ENCODE measurements around the gene MYO10. TPM values are rescaled to one million over a fixed set of nuclear protein-coding genes. Genes with fewer than 3 reads are reported as not detected.

MYO10 gene
- total RNA-seq, 1 donor from 2014 or later = 80.2 TPM

GRCh38 chr5:16700081-16700480 is 236.0 kb downstream of the MYO10 start:
- Histone ChIP-seq H3K36me3 (ENCODE audit: insufficient read depth, low read length) (peaks cover 50% of the 10 kb centered on the region), H3K9ac (ENCODE audit: low read length) (no peak overlapping the region), H2AFZ (ENCODE audit: low read depth, low read length) (no peak overlapping the region), H3K4me1 (ENCODE audit: insufficient read depth, low read length) (no peaks in the 10 kb centered on the region), H4K20me1 (ENCODE audit: insufficient read depth, low read length) (peaks cover 36% of the 10 kb centered on the region), H3K4me2 (ENCODE audit: low read length) (no peak overlapping the region), H3K4me3 (ENCODE audit: insufficient read depth, low read depth, low read length) (no peak overlapping the region), H3K79me2 (ENCODE audit: insufficient read depth, low read length) (peaks cover 37% of the 10 kb centered on the region), H3K27me3 (ENCODE audit: insufficient read depth, low read length) (no peaks in the 10 kb centered on the region), H3K27ac (ENCODE audit: low read depth, low read length) (no peak overlapping the region), H3K9me3 (ENCODE audit: insufficient read depth, low read depth, low read length) (no peaks in the 10 kb centered on the region)
- FAIRE-seq (no peak), DNase-seq (ENCODE audit: low read depth) (no peak)
- Mint-ChIP-seq H3K27ac (ENCODE audit: unreplicated experiment) (no peak overlapping the region), H3K27me3 (ENCODE audit: low read depth, unreplicated experiment) (no peaks in the 10 kb centered on the region), H3K4me3 (ENCODE audit: unreplicated experiment) (no peak overlapping the region), H3K36me3 (ENCODE audit: low read depth, unreplicated experiment) (peaks cover 24% of the 10 kb centered on the region), H3K4me1 (ENCODE audit: low read depth, unreplicated experiment) (no peaks in the 10 kb centered on the region), H3K9me3 (ENCODE audit: unreplicated experiment) (no peaks in the 10 kb centered on the region)
- TF ChIP-seq EZH2 (IDR thresholded peaks at IDR 0.05; ENCODE audit: insufficient read depth, low read length) (no peak), CTCF (IDR thresholded peaks at IDR 0.05; ENCODE audit: insufficient read depth, low read depth, low read length) (no peak)

- H3K27ac ChIP-seq (ENCODE audit: low read depth, low read length) = no peak overlapping the region
- no peaks in the 10 kb centered on the region for H3K9me3 ChIP-seq (ENCODE audit: insufficient read depth, low read depth, low read length)
- H3K36me3 ChIP-seq (ENCODE audit: insufficient read depth, low read length) = peaks cover 44% of the 10 kb centered on the region
- Mint-ChIP-seq H3K27ac (ENCODE audit: unreplicated experiment) (no peak overlapping the region), H3K27me3 (ENCODE audit: low read depth, unreplicated experiment) (no peaks in the 10 kb centered on the region), H3K4me1 (ENCODE audit: low read depth, unreplicated experiment) (no peaks in the 10 kb centered on the region), H3K4me3 (ENCODE audit: unreplicated experiment) (no peak overlapping the region), H3K9me3 (ENCODE audit: unreplicated experiment) (no peaks in the 10 kb centered on the region), H3K36me3 (ENCODE audit: low read depth, unreplicated experiment) (peaks cover 17% of the 10 kb centered on the region)
- no peak overlapping the region for H3K9ac ChIP-seq (ENCODE audit: low read length)
- peaks cover 63% of the 10 kb centered on the region for H4K20me1 ChIP-seq (ENCODE audit: insufficient read depth, low read length)
- H3K27me3 ChIP-seq (ENCODE audit: insufficient read depth, low read length) = no peaks in the 10 kb centered on the region
- no peak overlapping the region for H3K4me2 ChIP-seq (ENCODE audit: low read length)
- H3K4me1 ChIP-seq (ENCODE audit: insufficient read depth, low read length) = no peaks in the 10 kb centered on the region
- no peak for TF ChIP-seq EZH2 (IDR thresholded peaks at IDR 0.05; ENCODE audit: insufficient read depth, low read length)
- no peak for TF ChIP-seq CTCF (IDR thresholded peaks at IDR 0.05; ENCODE audit: insufficient read depth, low read depth, low read length)
- DNase-seq (ENCODE audit: low read depth) (no peak), FAIRE-seq (no peak)
- peaks cover 54% of the 10 kb centered on the region for H3K79me2 ChIP-seq (ENCODE audit: insufficient read depth, low read length)
- no peak overlapping the region for H2AFZ ChIP-seq (ENCODE audit: low read depth, low read length)
- no peak overlapping the region for H3K4me3 ChIP-seq (ENCODE audit: insufficient read depth, low read depth, low read length)
These were observed 240.3 kb downstream of the MYO10 start for GRCh38 chr5:16695779-16696178.

- Histone ChIP-seq H3K79me2 (ENCODE audit: insufficient read depth, low read length) (peaks cover 55% of the 10 kb centered on the region), H3K4me1 (ENCODE audit: insufficient read depth, low read length) (no peaks in the 10 kb centered on the region), H3K36me3 (ENCODE audit: insufficient read depth, low read length) (peaks cover 46% of the 10 kb centered on the region), H2AFZ (ENCODE audit: low read depth, low read length) (no peak overlapping the region), H3K4me2 (ENCODE audit: low read length) (no peak overlapping the region), H3K27ac (ENCODE audit: low read depth, low read length) (no peak overlapping the region), H3K4me3 (ENCODE audit: insufficient read depth, low read depth, low read length) (no peak overlapping the region), H3K9ac (ENCODE audit: low read length) (no peak overlapping the region), H4K20me1 (ENCODE audit: insufficient read depth, low read length) (peaks cover 67% of the 10 kb centered on the region), H3K9me3 (ENCODE audit: insufficient read depth, low read depth, low read length) (no peaks in the 10 kb centered on the region), H3K27me3 (ENCODE audit: insufficient read depth, low read length) (no peaks in the 10 kb centered on the region)
- DNase-seq (ENCODE audit: low read depth) (no peak), FAIRE-seq (no peak)
- TF ChIP-seq CTCF (IDR thresholded peaks at IDR 0.05; ENCODE audit: insufficient read depth, low read depth, low read length) = no peak
- TF ChIP-seq EZH2 (IDR thresholded peaks at IDR 0.05; ENCODE audit: insufficient read depth, low read length) = no peak
- no peaks in the 10 kb centered on the region for H3K4me1 Mint-ChIP-seq (ENCODE audit: low read depth, unreplicated experiment)
- H3K9me3 Mint-ChIP-seq (ENCODE audit: unreplicated experiment) = no peaks in the 10 kb centered on the region
- H3K4me3 Mint-ChIP-seq (ENCODE audit: unreplicated experiment) = no peak overlapping the region
- H3K27ac Mint-ChIP-seq (ENCODE audit: unreplicated experiment) = no peak overlapping the region
- H3K27me3 Mint-ChIP-seq (ENCODE audit: low read depth, unreplicated experiment) = no peaks in the 10 kb centered on the region
- H3K36me3 Mint-ChIP-seq (ENCODE audit: low read depth, unreplicated experiment) = peaks cover 11% of the 10 kb centered on the region
These were observed 242.2 kb downstream of the MYO10 start for GRCh38 chr5:16693879-16694278.
